Limb (tissue), 2 donors: ENCODE results near the gene ZNF607.

ENCODE experiments used
- DNase-seq, 2 donors: peaks; one replicate each; pipeline ENCODE4 v3.0.0-alpha.2; 2016; ENCODE audit errors: extremely low spot score in 2 of 2

ZNF607 gene

DNA sequence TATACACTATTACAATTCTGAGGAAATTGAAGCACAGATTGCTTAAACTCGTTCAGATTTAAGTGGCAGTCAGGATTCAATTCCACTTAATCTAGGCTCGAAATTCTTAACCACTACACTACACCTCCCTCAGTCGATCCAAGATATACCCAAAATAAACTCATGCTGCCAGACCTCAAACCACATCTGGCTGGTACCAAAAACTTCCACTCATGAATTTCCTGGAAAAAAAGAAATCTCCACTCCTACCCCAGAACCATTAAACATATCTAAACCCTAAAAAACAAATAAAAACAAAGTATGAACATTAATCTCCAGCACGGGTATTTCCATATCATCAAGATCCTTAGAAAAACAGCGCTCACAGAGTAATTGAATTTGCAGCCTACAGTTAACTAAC lies 65.4 kb downstream of the ZNF607 start:
- no peak for DNase-seq
